Immature natural killer cell (primary cell): ENCODE data around the gene IFT80. TPM values are rescaled to one million over a fixed set of nuclear protein-coding genes. Genes with fewer than 3 reads are reported as not detected.

Experiments used
- DNase-seq, 3 donors: peaks; one replicate each; pipeline ENCODE4 v3.0.0; 2022; ENCODE audit warnings: mixed read lengths in 1 of 3
- H3K27ac Mint-ChIP-seq, 6 donors: one replicate each; pipeline ENCODE4 v1.8.0; 2020; ENCODE audit warnings: mixed read lengths in 6 of 6, mild to moderate bottlenecking in 5 of 6, inconsistent platforms in 4 of 6, moderate library complexity in 3 of 6
- H3K27me3 Mint-ChIP-seq, 3 donors: one replicate each; pipeline ENCODE4 v1.8.0; 2020 to 2021; ENCODE audit warnings: low read depth in 3 of 3, mild to moderate bottlenecking in 3 of 3, mixed read lengths in 3 of 3, moderate library complexity in 3 of 3, inconsistent platforms in 1 of 3
- H3K36me3 Mint-ChIP-seq, 3 donors: one replicate each; pipeline ENCODE4 v1.8.0; 2020; ENCODE audit warnings: mixed read lengths in 3 of 3, inconsistent platforms in 2 of 3, mild to moderate bottlenecking in 2 of 3
- H3K4me1 Mint-ChIP-seq, 2 donors: one replicate each; pipeline ENCODE4 v1.8.0; 2020; ENCODE audit warnings: inconsistent platforms in 2 of 2, mild to moderate bottlenecking in 2 of 2, mixed read lengths in 2 of 2, moderate library complexity in 1 of 2
- H3K4me3 Mint-ChIP-seq, 5 donors: one replicate each; pipeline ENCODE4 v1.8.0; 2020; ENCODE audit warnings: mild to moderate bottlenecking in 5 of 5, mixed read lengths in 5 of 5, inconsistent platforms in 3 of 5, moderate library complexity in 3 of 5
- H3K9me3 Mint-ChIP-seq, 6 donors: one replicate each; pipeline ENCODE4 v1.8.0; 2020; ENCODE audit warnings: mild to moderate bottlenecking in 6 of 6, mixed read lengths in 6 of 6, inconsistent platforms in 4 of 6, moderate library complexity in 3 of 6
- polyA plus RNA-seq, 3 donors: library from polyadenylated mRNA; unstranded; fragments of 300-500 nt; fragmentation: Illumina TruSeq; gene quantifications; one replicate each; pipeline ENCODE4 v1.2.3, GENCODE V29; 2021

The IFT80 gene
- polyA plus RNA-seq, 3 donors from 2014 or later = 0.90 to 6.3 (median 2.9) TPM

- Mint-ChIP-seq H3K27ac (no peak overlapping the region), H3K4me3 (no peak overlapping the region), H3K36me3 (peaks cover 0 to 23% (median 4%) of the 10 kb centered on the region in 3 donors), H3K27me3 (peaks cover 0 to 1% (median 0%) of the 10 kb centered on the region in 3 donors), H3K4me1 (no peaks in the 10 kb centered on the region), H3K9me3 (no peaks in the 10 kb centered on the region)
- DNase-seq = no peak
Measured at GRCh38 chr3:160412477-160412876, 13.5 kb upstream of the IFT80 start.

- peak overlapping the region in 3 of 6 donors; percentile 13 to 64 (median 22) for H3K27ac Mint-ChIP-seq
- no peaks in the 10 kb centered on the region for H3K9me3 Mint-ChIP-seq
- no peak overlapping the region for H3K4me3 Mint-ChIP-seq
- H3K4me1 Mint-ChIP-seq = peaks cover 0 to under 1% of the 10 kb centered on the region in 2 donors
- no peak for DNase-seq
- peaks cover 0 to 14% (median 4%) of the 10 kb centered on the region in 3 donors for H3K36me3 Mint-ChIP-seq
- H3K27me3 Mint-ChIP-seq = peaks cover 0 to 1% (median 0%) of the 10 kb centered on the region in 3 donors
Measured at GRCh38 chr3:160409812-160410610, 11.0 kb upstream of the IFT80 start.

GRCh38 chr3:160403796-160404470 is 4.9 kb upstream of the IFT80 start:
- Mint-ChIP-seq H3K9me3 (no peaks in the 10 kb centered on the region), H3K27me3 (peaks cover 19 to 24% (median 22%) of the 10 kb centered on the region in 3 donors), H3K36me3 (peaks cover 0 to 4% (median 3%) of the 10 kb centered on the region in 3 donors), H3K4me1 (peaks cover 45 to 51% of the 10 kb centered on the region in 2 donors), H3K27ac (peak overlapping the region in 4 of 6 donors; percentile 47 to 95 (median 66)), H3K4me3 (peak overlapping the region; percentile 39 to 87 (median 71))
- DNase-seq = no peak

GRCh38 chr3:160403028-160403545 is 4.1 kb upstream of the IFT80 start:
- Mint-ChIP-seq H3K27ac (peak overlapping the region in 4 of 6 donors; percentile 48 to 95 (median 66)), H3K4me1 (peaks cover 52 to 59% of the 10 kb centered on the region in 2 donors)

GRCh38 chr3:160402221-160403027 is 3.4 kb upstream of the IFT80 start:
- H3K9me3 Mint-ChIP-seq = no peaks in the 10 kb centered on the region

More at GRCh38 chr3:160403028-160403545, 4.1 kb upstream of the IFT80 start:
- Mint-ChIP-seq H3K27me3 (peaks cover 19 to 24% (median 24%) of the 10 kb centered on the region in 3 donors), H3K36me3 (peaks cover 0 to 4% (median 0%) of the 10 kb centered on the region in 3 donors), H3K4me3 (peak overlapping the region; percentile 85 to 94 (median 86)), H3K9me3 (no peaks in the 10 kb centered on the region)
- DNase-seq = no peak

GRCh38 chr3:160401291-160402095 is 2.5 kb upstream of the IFT80 start:
- Mint-ChIP-seq H3K27ac (peak overlapping the region; percentile 14 to 95 (median 81)), H3K4me1 (peaks cover 53 to 62% of the 10 kb centered on the region in 2 donors), H3K9me3 (no peaks in the 10 kb centered on the region), H3K27me3 (peaks cover 19 to 24% (median 24%) of the 10 kb centered on the region in 3 donors), H3K36me3 (peaks cover 0 to 4% (median 0%) of the 10 kb centered on the region in 3 donors), H3K4me3 (peak overlapping the region; percentile 85 to 94 (median 86))
- DNase-seq = no peak

More at GRCh38 chr3:160402221-160403027, 3.4 kb upstream of the IFT80 start:
- Mint-ChIP-seq H3K4me3 (peak overlapping the region; percentile 85 to 94 (median 86)), H3K27ac (peak overlapping the region in 5 of 6 donors; percentile 7 to 95 (median 71)), H3K36me3 (peaks cover 0 to 4% (median 0%) of the 10 kb centered on the region in 3 donors), H3K4me1 (peaks cover 53 to 62% of the 10 kb centered on the region in 2 donors), H3K27me3 (peaks cover 19 to 24% (median 24%) of the 10 kb centered on the region in 3 donors)
- DNase-seq = no peak

- Mint-ChIP-seq H3K4me3 (peak overlapping the region; percentile 91 to 100 (median 95)), H3K27ac (peak overlapping the region; percentile 14 to 100 (median 92)), H3K4me1 (peaks cover 53 to 62% of the 10 kb centered on the region in 2 donors), H3K9me3 (no peaks in the 10 kb centered on the region), H3K27me3 (peaks cover 19 to 24% (median 24%) of the 10 kb centered on the region in 3 donors), H3K36me3 (peaks cover 0 to 4% (median 0%) of the 10 kb centered on the region in 3 donors)
- DNase-seq = peak; percentile 18 to 30 (median 22)
Measured at GRCh38 chr3:160400702-160401150, 1.7 kb upstream of the IFT80 start.

GRCh38 chr3:160400030-160400701 is 1.1 kb upstream of the IFT80 start:
- H3K9me3 Mint-ChIP-seq = no peaks in the 10 kb centered on the region
- DNase-seq = peak; percentile 37 to 47 (median 43)
- H3K4me1 Mint-ChIP-seq = peaks cover 53 to 62% of the 10 kb centered on the region in 2 donors
- peaks cover 19 to 24% (median 24%) of the 10 kb centered on the region in 3 donors for H3K27me3 Mint-ChIP-seq
- peak overlapping the region; percentile 95 to 100 (median 99) for H3K27ac Mint-ChIP-seq
- peak overlapping the region; percentile 91 to 100 (median 95) for H3K4me3 Mint-ChIP-seq
- H3K36me3 Mint-ChIP-seq = peaks cover 0 to 4% (median 0%) of the 10 kb centered on the region in 3 donors

GRCh38 chr3:160398820-160399124 is 253 bp downstream of the IFT80 start:
- DNase-seq = no peak
- H3K4me1 Mint-ChIP-seq = peaks cover 46 to 49% of the 10 kb centered on the region in 2 donors
- H3K36me3 Mint-ChIP-seq = peaks cover 0 to 4% (median 0%) of the 10 kb centered on the region in 3 donors
- peaks cover 19 to 24% (median 24%) of the 10 kb centered on the region in 3 donors for H3K27me3 Mint-ChIP-seq
- no peaks in the 10 kb centered on the region for H3K9me3 Mint-ChIP-seq
- peak overlapping the region; percentile 91 to 100 (median 95) for H3K4me3 Mint-ChIP-seq
- H3K27ac Mint-ChIP-seq = peak overlapping the region; percentile 95 to 100 (median 99)

- peaks cover 16 to 18% of the 10 kb centered on the region in 2 donors for H3K4me1 Mint-ChIP-seq
- no peak for DNase-seq
- no peak overlapping the region for H3K4me3 Mint-ChIP-seq
- peaks cover 13 to 16% (median 14%) of the 10 kb centered on the region in 3 donors for H3K27me3 Mint-ChIP-seq
- no peak overlapping the region for H3K27ac Mint-ChIP-seq
- peaks cover 0 to 4% (median 4%) of the 10 kb centered on the region in 3 donors for H3K36me3 Mint-ChIP-seq
- no peaks in the 10 kb centered on the region for H3K9me3 Mint-ChIP-seq
Measured at GRCh38 chr3:160395297-160395696, 3.7 kb downstream of the IFT80 start.

- no peak for DNase-seq
- peaks cover 9 to 12% of the 10 kb centered on the region in 2 donors for H3K4me1 Mint-ChIP-seq
- H3K9me3 Mint-ChIP-seq = no peaks in the 10 kb centered on the region
- H3K36me3 Mint-ChIP-seq = peaks cover 0 to 4% (median 0%) of the 10 kb centered on the region in 3 donors
- no peak overlapping the region for H3K27ac Mint-ChIP-seq
- H3K27me3 Mint-ChIP-seq = peaks cover under 1 to 4% (median under 1%) of the 10 kb centered on the region in 3 donors
- no peak overlapping the region for H3K4me3 Mint-ChIP-seq
Measured at GRCh38 chr3:160394009-160394392, 5.0 kb downstream of the IFT80 start.
